Measurements from ENCODE around the gene POLR3E.
"Not testable (repeated sequence)": the region's sequence is repeated elsewhere in the genome, so short reads cannot be mapped to it uniquely, and the experiment has no call there.

POLR3E gene

DNA sequence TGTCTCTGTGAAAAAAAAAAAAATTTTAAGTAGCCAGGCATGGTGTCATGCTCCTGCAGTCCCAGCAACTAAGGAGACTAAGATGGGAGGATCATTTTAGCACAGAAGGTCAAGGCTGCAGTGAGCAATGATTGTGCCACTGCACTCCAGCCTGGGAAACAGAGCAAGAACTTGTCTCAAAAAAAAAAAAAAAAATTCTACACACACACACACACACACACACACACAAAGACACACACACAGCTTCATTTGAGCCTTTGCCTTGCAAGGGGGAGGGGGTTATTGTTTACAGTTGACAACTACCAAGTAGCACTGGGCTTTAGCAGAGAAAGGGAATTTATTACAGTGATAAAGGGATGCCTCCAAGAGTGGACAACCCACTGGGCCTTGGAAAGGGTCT lies 4.9 kb upstream of the POLR3E start:
- no peak for DNase-seq (ENCODE audit: low spot score)

GRCh38 chr16:22293137-22294106 lies 3.8 kb upstream of the POLR3E start:
- DNase-seq (ENCODE audit: low spot score), result peak; percentile 13

DNA sequence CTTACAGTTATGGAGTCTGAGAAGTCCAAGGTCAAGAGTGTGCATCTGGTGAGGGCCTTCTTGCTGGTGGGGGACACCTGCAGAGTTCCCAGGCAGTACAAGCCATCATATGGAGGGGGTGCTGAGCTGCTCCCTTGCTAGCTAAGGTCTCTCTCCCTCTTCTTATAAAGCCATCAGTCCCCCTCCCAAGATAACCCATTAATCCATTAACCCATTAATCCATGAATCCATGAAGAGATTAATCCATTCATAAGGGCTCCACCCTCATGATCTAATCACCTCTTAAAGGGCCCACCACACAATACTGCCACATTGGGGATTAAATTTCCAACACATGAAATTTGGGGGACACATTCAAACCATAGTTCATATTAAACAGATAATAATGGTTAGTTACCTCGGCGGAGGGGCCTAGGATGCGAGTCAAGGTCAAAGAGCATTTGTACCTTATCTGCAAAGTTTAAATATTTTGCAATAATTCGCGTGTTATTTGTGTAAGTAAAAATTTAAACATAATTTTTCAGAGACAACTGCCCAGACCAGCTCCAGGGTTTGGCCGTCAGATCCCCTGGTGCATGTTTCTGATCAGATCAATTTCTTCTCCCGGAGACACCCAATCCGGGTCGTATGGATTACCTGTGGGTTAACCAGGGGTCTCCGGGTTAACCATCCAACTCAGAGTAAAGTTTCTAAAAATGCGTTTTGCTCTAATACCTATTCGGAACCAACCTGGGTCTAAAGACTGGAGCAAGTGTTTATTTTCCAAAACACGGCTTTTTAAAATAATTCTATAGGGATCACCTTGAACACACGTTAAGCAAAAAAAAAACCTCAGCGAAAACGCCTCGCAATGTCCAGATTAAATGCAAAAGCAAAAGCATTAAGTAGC lies 740 bp upstream of the POLR3E start:
- no peak for DNase-seq (ENCODE audit: low spot score)

DNA sequence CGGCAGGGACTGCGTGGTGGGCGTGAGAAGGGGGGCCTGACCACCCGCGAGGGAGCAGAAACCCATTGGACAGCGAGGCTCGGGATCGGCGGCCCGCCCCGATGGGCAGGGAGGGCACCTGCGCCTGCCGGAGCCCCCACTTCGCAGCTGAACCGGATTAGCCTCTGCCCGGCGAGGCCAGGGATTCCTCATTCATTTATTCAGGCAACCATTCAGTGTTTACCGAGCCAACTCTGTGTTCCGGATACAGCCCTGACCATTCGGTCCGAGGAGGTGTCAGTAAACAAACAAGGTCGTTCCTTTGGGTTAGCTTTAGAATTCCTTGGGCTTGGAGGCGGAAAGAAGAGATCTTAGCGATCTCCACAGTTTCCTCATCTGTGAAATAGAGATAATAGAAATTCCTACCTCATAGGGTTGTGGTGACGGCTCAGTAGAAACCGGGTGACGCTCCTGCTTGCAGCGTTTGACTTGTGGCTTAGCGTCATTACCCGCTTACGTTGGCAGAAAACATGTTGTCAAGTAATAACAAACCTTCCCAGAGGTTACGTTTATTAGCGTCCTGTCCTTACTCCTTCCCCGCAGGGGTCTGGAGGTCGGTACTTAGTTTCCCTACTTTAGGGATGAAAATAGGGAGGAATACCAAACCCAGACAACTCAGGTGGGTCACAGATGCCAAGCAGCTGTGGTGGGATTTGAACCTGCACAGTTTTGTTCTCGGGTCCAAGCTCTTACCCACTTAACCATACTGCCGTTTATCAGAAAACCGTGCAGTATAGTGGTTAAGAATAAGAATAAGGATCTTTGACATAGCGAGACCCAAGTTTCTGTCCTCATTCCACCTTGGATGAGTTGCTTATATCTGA lies 893 bp downstream of the POLR3E start:
- DNase-seq (ENCODE audit: low spot score), result peak; percentile 92

- DNase-seq (ENCODE audit: low spot score), result no peak
These were observed 1.8 kb downstream of the POLR3E start for GRCh38 chr16:22299036-22299435.

- DNase-seq (ENCODE audit: low spot score), result peak; percentile 58
These were observed 3.3 kb downstream of the POLR3E start for GRCh38 chr16:22300427-22301071.

GRCh38 chr16:22301423-22301822 lies 4.2 kb downstream of the POLR3E start:
- DNase-seq (ENCODE audit: low spot score), result not testable (repeated sequence)

DNA sequence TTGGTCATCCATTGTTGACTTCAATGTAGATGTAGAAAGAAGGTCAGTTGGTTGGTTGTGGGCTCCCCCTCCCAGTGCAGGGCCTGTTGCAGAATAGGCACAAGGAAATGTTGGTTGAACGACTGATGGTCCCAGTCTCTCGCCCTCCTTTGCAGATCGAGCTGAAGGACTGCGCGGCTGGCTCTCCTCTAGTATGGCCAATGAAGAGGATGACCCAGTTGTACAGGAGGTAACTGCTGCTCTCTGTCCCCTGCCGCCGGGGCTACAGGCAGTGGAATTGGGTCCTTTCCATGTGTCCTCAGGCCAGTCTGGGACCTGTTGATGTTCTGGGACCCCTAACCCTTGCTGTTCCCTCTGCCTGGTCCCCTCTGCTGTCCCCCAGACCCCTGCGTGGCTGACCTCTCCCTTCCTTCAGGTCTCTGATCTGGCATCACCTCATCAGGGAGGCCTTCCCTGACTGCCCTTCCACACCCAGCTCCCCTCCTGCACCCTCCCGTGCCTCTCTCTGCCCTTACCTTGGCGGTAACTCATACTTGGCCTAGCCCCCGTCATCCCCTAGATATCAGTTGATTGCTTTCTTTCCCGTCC lies 5.7 kb downstream of the POLR3E start:
- no peak for DNase-seq (ENCODE audit: low spot score)

GRCh38 chr16:22304411-22304810 lies 7.2 kb downstream of the POLR3E start:
- DNase-seq (ENCODE audit: low spot score), result no peak

DNA sequence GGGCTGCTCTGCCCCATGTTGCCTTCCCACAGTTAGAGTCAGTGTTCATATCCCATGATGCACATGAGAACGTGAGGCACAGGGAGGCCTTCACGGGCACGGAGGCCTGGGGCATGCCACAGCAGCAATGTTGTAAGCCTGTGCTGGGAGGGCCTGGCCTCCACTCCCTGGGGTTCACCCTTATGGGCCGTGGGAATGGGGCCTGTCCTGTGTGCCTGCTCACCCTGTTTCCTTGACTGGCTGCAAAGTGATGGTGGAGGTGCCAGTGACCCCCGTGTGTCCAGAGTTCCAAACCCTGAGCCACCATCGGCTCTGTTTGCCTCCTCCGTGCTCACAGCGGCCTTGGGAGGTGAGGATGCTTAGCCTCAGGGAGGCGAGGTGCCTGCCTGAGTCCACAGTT lies 9.6 kb downstream of the POLR3E start:
- no peak for DNase-seq (ENCODE audit: low spot score)

DNA sequence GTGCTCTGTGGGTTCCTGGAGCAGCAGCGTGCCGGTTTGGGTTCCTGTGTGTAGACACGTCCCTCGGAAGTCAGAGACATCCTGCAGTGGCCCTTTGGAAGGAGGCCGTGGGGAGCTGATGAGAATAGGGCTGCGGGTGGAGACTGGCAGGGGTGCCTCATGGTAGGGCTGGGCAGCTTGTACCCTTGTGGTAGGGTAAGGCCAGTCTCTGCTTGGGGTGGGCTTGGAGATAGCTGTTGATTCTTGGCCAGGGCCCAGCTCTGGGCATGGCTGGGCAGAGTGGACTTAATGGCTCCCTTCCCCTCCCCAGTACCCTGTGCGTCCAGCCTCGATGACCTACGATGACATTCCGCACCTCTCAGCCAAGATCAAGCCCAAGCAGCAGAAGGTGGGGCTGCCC lies 10.6 kb downstream of the POLR3E start:
- DNase-seq (ENCODE audit: low spot score), result no peak

DNA sequence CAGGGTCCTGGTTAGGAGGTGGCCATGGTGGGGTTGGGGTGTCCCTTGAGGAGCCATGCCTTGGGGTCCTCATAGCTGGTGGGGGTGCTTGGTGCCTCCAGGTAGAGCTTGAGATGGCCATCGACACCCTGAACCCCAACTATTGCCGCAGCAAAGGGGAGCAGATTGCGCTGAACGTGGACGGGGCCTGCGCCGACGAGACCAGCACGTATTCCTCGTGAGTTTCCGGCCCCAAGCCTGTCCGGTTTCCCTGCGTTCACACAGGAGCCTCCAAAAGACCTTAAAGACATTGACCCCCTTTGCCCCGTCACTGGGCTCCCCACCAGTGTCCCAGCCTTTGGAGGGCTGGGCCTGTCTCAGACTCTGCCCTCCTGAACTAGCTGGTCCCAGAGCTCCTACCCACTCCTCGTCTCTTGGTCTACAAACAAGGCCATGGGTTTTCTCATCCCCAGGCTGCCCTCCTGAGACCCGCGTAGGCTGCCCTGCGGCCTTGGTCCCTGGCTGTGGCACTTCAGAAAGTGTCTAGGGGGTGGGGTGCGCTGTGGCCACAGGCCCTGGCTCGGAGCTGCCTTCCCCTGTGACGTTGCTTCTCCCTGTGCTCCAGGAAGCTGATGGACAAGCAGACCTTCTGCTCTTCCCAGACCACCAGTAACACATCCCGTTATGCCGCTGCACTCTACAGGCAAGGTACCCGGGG lies 11.8 kb downstream of the POLR3E start:
- no peak for DNase-seq (ENCODE audit: low spot score)

GRCh38 chr16:22311520-22311919 lies 14.3 kb downstream of the POLR3E start:
- DNase-seq (ENCODE audit: low spot score), result no peak

GRCh38 chr16:22312897-22313781 lies 15.9 kb downstream of the POLR3E start:
- no peak for DNase-seq (ENCODE audit: low spot score)

- no peak for DNase-seq (ENCODE audit: low spot score)
These were observed 16.8 kb downstream of the POLR3E start for GRCh38 chr16:22313876-22314470.

DNA sequence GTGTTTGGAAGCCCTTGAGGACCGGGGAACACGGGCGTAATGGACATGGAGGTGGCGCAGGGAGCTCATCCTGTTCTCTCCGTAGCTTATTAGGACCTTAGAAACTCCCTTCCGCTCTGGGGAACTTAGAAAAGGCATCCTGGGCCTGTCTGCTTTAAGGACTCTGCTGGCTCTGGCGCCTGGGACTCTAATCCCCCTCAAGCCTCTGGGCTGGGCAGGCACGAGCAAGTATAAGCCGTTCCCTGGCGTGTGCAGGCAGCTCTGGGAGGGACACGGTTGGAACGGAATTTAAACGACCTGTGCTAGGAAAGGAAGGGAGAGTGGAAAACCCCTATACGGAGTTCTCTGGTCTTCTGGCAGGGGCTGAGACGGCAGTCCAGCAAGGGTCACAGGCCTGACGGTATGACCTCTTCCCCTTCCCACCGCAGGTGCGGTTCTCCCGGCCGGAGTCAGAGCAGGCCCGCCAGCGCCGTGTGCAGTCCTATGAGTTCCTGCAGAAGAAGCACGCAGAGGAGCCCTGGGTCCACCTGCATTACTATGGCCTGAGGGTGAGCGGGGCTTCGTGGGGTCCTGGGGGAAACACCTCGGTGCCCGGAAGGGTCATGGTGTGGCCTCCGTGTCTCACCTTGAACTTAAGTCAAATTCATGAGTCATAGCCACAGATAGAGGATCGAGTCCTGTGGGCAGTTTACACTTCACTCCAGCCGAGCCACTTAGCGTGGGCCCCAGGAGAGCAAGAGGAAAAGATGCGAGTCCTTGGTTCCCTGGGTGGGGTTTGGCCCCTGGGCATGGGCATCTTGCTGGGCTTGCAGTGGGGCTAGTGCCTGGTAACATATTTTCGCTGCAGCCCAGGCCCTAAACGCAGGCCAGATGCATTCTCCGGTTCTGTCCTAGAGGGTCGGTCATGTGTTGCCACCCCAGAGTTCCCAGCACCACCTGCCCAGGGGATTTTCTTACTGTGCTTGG lies 17.7 kb downstream of the POLR3E start:
- no peak for DNase-seq (ENCODE audit: low spot score)

- no peak for DNase-seq (ENCODE audit: low spot score)
These were observed 18.8 kb downstream of the POLR3E start for GRCh38 chr16:22315979-22316378.

GRCh38 chr16:22316411-22316811 lies 19.2 kb downstream of the POLR3E start:
- DNase-seq (ENCODE audit: low spot score), result no peak

All from COLO829 (cell line).